HepG2 (cell line): ENCODE data around the gene RUVBL1. TPM values are rescaled to one million over a fixed set of nuclear protein-coding genes. Genes with fewer than 3 reads are reported as not detected.

ENCODE experiments used
- ELF4 ChIP-seq: sonication (generic); formaldehyde crosslinking; IDR thresholded peaks from 2 replicates; pipeline ENCODE4 v1.5.0; 2020; ENCODE audit warnings: missing genetic modification reagents, mild to moderate bottlenecking, moderate library complexity, borderline replicate concordance
- ERF ChIP-seq: IDR thresholded peaks from 2 replicates; pipeline ENCODE4 v1.6.1; 2018; ENCODE audit warnings: missing biosample characterization, missing genetic modification reagents
- FOXA3 ChIP-seq: IDR thresholded peaks from 2 replicates; pipeline ENCODE4 v1.6.1; 2016; ENCODE audit warnings: missing genetic modification reagents, missing compliant biosample characterization
- NFATC3 ChIP-seq: sonication (generic); formaldehyde crosslinking; IDR thresholded peaks from 2 replicates; pipeline ENCODE4 v1.5.1; 2020; ENCODE audit warnings: mild to moderate bottlenecking, missing genetic modification reagents
- PCBP2 ChIP-seq: fragments of 200-400 bp; formaldehyde crosslinking; optimal IDR thresholded peaks from 2 replicates; pipeline ENCODE3; 2018; ENCODE audit warnings: low read length, low read depth; ENCODE audit not compliant: poor library complexity, severe bottlenecking
- POGK ChIP-seq: sonication (generic); formaldehyde crosslinking; conservative IDR thresholded peaks from 2 replicates; pipeline ENCODE4 v1.8.0; 2022; ENCODE audit warnings: mild to moderate bottlenecking, moderate library complexity, missing genetic modification reagents
- SMAD9 ChIP-seq: sonication (generic); formaldehyde crosslinking; IDR thresholded peaks from 2 replicates; pipeline ENCODE4 v1.5.1; 2020; ENCODE audit warnings: mild to moderate bottlenecking, missing genetic modification reagents
- TERF1 ChIP-seq: sonication (generic); formaldehyde crosslinking; IDR thresholded peaks from 2 replicates; pipeline ENCODE4 v1.8.0; 2022; ENCODE audit warnings: mild to moderate bottlenecking, missing genetic modification reagents, moderate library complexity
- YEATS2 ChIP-seq: sonication (generic); formaldehyde crosslinking; IDR thresholded peaks from 2 replicates; pipeline ENCODE4 v1.4.0; 2020; ENCODE audit warnings: missing genetic modification reagents, borderline replicate concordance
- ZKSCAN1 ChIP-seq: fragments of 150-350 bp; IDR thresholded peaks from 2 replicates; pipeline ENCODE4 v1.6.1; 2014; ENCODE audit warnings: low read length
- ZNF253 ChIP-seq: sonication (generic); formaldehyde crosslinking; IDR thresholded peaks from 2 replicates; pipeline ENCODE4 v1.8.0; 2022; ENCODE audit warnings: mild to moderate bottlenecking, missing genetic modification reagents, borderline replicate concordance
- ZNF646 ChIP-seq: sonication (generic); formaldehyde crosslinking; IDR thresholded peaks from 2 replicates; pipeline ENCODE4 v1.9.0; 2021; ENCODE audit warnings: mild to moderate bottlenecking, missing genetic modification reagents
- polyA plus RNA-seq, 8 experiments: library from polyadenylated mRNA; depleted of rRNA in 3 of 8; stranded (reverse) in 7 of 8; unstranded in 1 of 8; fragments of >200 nt; fragmentation: Illumina TruSeq in 4 of 8; extraction: Trizol in 4 of 8; gene quantifications; 2 replicates each; pipeline versions ENCODE4 v1.2.1 to v1.2.3, GENCODE V29; 2011 to 2016; ENCODE audit warnings: low read depth in 4 of 8, missing spikeins in 1 of 8, mixed read lengths in 1 of 8; ENCODE audit not compliant: insufficient read depth in 1 of 8
- total RNA-seq, 5 experiments: library from RNA; depleted of rRNA; stranded (reverse); fragments of >200 nt; fragmentation: Illumina TruSeq; extraction: Trizol; gene quantifications; 2 replicates each; pipeline ENCODE4 v1.2.3, GENCODE V29; 2016; ENCODE audit warnings: low read depth in 1 of 5
- TF ChIP-seq, protein P1 (sequence below): sonication (generic); formaldehyde crosslinking; IDR thresholded peaks from 2 replicates; pipeline ENCODE4 v1.4.0; 2020; ENCODE audit warnings: missing genetic modification reagents, mild to moderate bottlenecking, borderline replicate concordance
- TF ChIP-seq, protein P2 (sequence below): sonication (generic); formaldehyde crosslinking; IDR thresholded peaks from 2 replicates; pipeline ENCODE4 v1.8.1; 2022; ENCODE audit warnings: low read depth, mild to moderate bottlenecking, missing genetic modification reagents

The RUVBL1 gene
- total and polyA plus RNA-seq, 2 of the 13 experiments (the other 11 are each of a cell fraction or from before 2014, with no cell fraction given): 32.7 to 86.3 TPM

DNA sequence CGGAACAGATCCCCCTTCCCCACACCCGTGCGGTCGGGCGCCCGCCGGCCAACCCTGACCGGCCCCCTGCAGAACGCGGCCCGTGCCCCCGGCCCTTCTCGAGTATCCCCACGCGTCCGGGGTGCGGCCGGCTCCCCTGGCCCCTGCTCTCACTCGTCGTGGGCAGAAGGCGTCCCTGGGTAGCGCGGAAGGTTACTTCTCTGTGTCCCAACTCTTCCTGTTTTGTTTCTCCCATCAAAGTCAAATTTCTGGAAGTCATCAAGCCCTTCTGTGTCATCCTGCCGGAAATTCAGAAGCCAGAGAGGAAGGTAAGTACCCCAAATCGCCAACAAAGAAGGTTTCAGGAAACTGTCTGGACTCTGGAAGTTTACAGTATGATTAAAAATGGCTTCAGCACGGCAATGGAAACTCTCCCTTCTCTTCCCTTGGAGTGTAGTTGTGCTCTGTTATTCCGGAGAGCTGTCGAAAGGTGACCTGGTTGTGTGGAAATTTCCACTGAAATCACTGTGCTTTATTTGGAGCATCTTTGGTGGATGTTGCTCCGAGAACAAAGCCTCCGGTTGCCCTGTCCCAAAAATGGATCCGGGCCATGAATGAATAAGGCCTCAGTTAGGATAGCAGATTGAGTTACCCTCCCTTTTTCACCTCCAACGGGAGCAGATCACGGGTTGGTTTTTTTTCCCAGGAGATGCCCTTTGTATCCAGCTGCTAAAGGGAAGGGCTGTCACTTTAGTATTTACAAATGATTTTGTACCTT lies 70.8 kb downstream of the RUVBL1 start (continued):
- no peak for TF ChIP-seq ZKSCAN1
- TF ChIP-seq NFATC3 (CRISPR knock-in tag): no peak
- TF ChIP-seq SMAD9 (CRISPR knock-in tag): 0 out of 2 replicates have a peak, but pooled peaks have one; percentile 20
- TF ChIP-seq ZNF253: no peak
- TF ChIP-seq, protein P1, sequence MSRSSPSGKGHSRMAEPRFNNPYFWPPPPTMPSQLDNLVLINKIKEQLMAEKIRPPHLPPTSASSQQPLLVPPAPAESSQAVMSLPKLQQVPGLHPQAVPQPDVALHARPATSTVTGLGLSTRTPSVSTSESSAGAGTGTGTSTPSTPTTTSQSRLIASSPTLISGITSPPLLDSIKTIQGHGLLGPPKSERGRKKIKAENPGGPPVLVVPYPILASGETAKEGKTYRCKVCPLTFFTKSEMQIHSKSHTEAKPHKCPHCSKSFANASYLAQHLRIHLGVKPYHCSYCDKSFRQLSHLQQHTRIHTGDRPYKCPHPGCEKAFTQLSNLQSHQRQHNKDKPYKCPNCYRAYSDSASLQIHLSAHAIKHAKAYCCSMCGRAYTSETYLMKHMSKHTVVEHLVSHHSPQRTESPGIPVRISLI (CRISPR knock-in tag): peak; percentile 49; the same call in 1 of the 2 replicates
- TF ChIP-seq FOXA3: no peak
- TF ChIP-seq ELF4: no peak
- TF ChIP-seq ZNF646 (CRISPR knock-in tag): 0 out of 2 replicates have a peak, but pooled peaks have one; percentile 24
- TF ChIP-seq TERF1 (CRISPR knock-in tag): no peak
- TF ChIP-seq ERF (CRISPR knock-in tag): no peak
- no peak; the same call in 1 of the 2 replicates for TF ChIP-seq POGK
- 0 out of 2 replicates have a peak, but pooled peaks have one; percentile 2 for TF ChIP-seq YEATS2 (CRISPR knock-in tag)
- TF ChIP-seq, protein P2, sequence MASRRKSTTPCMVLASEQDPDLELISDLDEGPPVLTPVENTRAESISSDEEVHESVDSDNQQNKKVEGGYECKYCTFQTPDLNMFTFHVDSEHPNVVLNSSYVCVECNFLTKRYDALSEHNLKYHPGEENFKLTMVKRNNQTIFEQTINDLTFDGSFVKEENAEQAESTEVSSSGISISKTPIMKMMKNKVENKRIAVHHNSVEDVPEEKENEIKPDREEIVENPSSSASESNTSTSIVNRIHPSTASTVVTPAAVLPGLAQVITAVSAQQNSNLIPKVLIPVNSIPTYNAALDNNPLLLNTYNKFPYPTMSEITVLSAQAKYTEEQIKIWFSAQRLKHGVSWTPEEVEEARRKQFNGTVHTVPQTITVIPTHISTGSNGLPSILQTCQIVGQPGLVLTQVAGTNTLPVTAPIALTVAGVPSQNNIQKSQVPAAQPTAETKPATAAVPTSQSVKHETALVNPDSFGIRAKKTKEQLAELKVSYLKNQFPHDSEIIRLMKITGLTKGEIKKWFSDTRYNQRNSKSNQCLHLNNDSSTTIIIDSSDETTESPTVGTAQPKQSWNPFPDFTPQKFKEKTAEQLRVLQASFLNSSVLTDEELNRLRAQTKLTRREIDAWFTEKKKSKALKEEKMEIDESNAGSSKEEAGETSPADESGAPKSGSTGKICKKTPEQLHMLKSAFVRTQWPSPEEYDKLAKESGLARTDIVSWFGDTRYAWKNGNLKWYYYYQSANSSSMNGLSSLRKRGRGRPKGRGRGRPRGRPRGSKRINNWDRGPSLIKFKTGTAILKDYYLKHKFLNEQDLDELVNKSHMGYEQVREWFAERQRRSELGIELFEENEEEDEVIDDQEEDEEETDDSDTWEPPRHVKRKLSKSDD (CRISPR knock-in tag): no peak
- no peak for TF ChIP-seq PCBP2
